Right lobe of liver (tissue), 6 donors: ENCODE results near the gene SLCO3A1. TPM values are rescaled to one million over a fixed set of nuclear protein-coding genes. Genes with fewer than 3 reads are reported as not detected.

ENCODE experiments used
- ATAC-seq, 4 donors: fragments of 200-7000 bp; cut with Tn5 transposase; one replicate each; pipeline ENCODE4 v1.9.1; 2020; ENCODE audit warnings: mild to moderate bottlenecking in 4 of 4, moderate library complexity in 4 of 4
- DNase-seq, 3 donors: peaks; one replicate each; pipeline ENCODE4 v3.0.0-alpha.2; 2020
- H3K27ac ChIP-seq, 3 donors: fragments of 200-600 bp; one replicate each; pipeline ENCODE4 v1.8.0; 2022
- H3K27me3 ChIP-seq, 2 donors: fragments of 200-600 bp; one replicate each; pipeline ENCODE4 v1.8.0; 2022
- H3K36me3 ChIP-seq, 4 donors: fragments of 200-600 bp; sonication (generic) in 1 of 4; one replicate each; pipeline versions ENCODE4 v1.5.1 to v1.8.0; 2017 to 2022; ENCODE audit warnings: control low read depth in 1 of 4
- H3K4me1 ChIP-seq, 4 donors: fragments of 200-600 bp; sonication (generic) in 1 of 4; one replicate each; pipeline versions ENCODE4 v1.5.1 to v1.8.0; 2017 to 2022; ENCODE audit warnings: control low read depth in 1 of 4
- H3K4me3 ChIP-seq, 3 donors: fragments of 200-600 bp; one replicate each; pipeline ENCODE4 v1.8.0; 2022
- H3K9me3 ChIP-seq, 4 donors: fragments of 200-600 bp; sonication (generic) in 1 of 4; one replicate each; pipeline versions ENCODE4 v1.5.1 to v1.8.0; 2017 to 2022; ENCODE audit warnings: control low read depth in 1 of 4
- POLR2A ChIP-seq: fragments of 450-650 bp; IDR thresholded peaks from one replicate; pipeline ENCODE4 v1.6.1; 2017; ENCODE audit warnings: antibody characterized with exemption, mild to moderate bottlenecking
- WGBS: methylation state at CpG from one replicate; pipeline ENCODE4 v1.1.6; 2018; ENCODE audit warnings: low coverage, low lambda C conversion rate; ENCODE audit not compliant: insufficient coverage; ENCODE audit errors: missing lambda C conversion rate; 5-methylcytosine and 5-hydroxymethylcytosine counted together
- intact Hi-C, 2 donors: fragments of 100-400 bp; cut with DNase I; formaldehyde crosslinking; loops; one replicate each; pipeline versions ENCODE4 v1.11.2 to v1.14.1; 2022
- total RNA-seq, 6 experiments: library from RNA; depleted of rRNA in 2 of 6; stranded (reverse); fragments of >200 nt in 2 of 6; fragmentation: NEBNext Ultra II Directional in 3 of 6; extraction: Animal tissue kit (Norgen Biotek cat#: 25700) in 3 of 6; gene quantifications; one replicate each; pipeline versions ENCODE4 v1.1.0 to v1.2.4, GENCODE V29; 2016 to 2023
- TF ChIP-seq, protein P1 (sequence below), 4 donors: fragments of 200-600 bp in 3 of 4; fragments of 450-650 bp in 1 of 4; IDR thresholded peaks; one replicate each; pipeline versions ENCODE4 v1.5.1 to v1.8.0; 2016 to 2022; ENCODE audit warnings: antibody characterized with exemption in 4 of 4, mild to moderate bottlenecking in 2 of 4
- donor health status: DM: no; HTN: yes; CAD: no.
- donor health status: DM: no; HTN: no; CAD: no.
- donor health status: DM: no; HTN: no; CAD: no.
- donor health status: DM: no; HTN: yes; CAD: no.
- donor health status: DM: no; HTN: yes; CAD: no.

The SLCO3A1 gene
- total RNA-seq, 6 experiments from 2014 or later = 2.4 to 7.7 (median 3.7) TPM

DNA sequence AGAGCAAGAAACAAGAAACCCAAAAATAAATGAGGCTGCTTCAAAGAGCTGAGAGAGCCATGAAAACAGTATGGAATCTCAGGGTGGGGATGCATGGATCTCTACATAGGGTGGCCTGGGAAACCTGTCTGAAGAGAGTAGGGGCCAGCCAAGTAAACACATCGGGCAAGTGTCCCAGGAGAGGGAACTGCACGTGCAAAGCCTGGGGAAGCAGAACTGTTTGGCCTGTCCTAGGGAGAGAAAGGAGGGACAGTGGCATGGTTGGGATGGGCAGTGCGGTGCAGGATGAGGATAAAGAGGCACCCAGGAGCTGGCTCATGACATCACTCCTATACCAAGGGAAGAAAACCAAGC is 271.1 kb downstream of the SLCO3A1 start:
- H3K4me3 ChIP-seq = no peak overlapping the region
- H3K27me3 ChIP-seq = no peaks in the 10 kb centered on the region
- TF ChIP-seq, protein P1, sequence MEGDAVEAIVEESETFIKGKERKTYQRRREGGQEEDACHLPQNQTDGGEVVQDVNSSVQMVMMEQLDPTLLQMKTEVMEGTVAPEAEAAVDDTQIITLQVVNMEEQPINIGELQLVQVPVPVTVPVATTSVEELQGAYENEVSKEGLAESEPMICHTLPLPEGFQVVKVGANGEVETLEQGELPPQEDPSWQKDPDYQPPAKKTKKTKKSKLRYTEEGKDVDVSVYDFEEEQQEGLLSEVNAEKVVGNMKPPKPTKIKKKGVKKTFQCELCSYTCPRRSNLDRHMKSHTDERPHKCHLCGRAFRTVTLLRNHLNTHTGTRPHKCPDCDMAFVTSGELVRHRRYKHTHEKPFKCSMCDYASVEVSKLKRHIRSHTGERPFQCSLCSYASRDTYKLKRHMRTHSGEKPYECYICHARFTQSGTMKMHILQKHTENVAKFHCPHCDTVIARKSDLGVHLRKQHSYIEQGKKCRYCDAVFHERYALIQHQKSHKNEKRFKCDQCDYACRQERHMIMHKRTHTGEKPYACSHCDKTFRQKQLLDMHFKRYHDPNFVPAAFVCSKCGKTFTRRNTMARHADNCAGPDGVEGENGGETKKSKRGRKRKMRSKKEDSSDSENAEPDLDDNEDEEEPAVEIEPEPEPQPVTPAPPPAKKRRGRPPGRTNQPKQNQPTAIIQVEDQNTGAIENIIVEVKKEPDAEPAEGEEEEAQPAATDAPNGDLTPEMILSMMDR (IDR thresholded peaks at IDR 0.05) = no peak
- TF ChIP-seq POLR2A = no peak
- H3K27ac ChIP-seq = no peak overlapping the region
- 88% methylated on average over 3 of the region's 3 CpGs for WGBS
- intact Hi-C loops = no loop called here
- no peak for DNase-seq
- H3K36me3 ChIP-seq = no peaks in the 10 kb centered on the region
- no peaks in the 10 kb centered on the region for H3K9me3 ChIP-seq
- ATAC-seq = no peak
- peaks cover 0 to 6% (median 0%) of the 10 kb centered on the region in 4 donors for H3K4me1 ChIP-seq

DNA sequence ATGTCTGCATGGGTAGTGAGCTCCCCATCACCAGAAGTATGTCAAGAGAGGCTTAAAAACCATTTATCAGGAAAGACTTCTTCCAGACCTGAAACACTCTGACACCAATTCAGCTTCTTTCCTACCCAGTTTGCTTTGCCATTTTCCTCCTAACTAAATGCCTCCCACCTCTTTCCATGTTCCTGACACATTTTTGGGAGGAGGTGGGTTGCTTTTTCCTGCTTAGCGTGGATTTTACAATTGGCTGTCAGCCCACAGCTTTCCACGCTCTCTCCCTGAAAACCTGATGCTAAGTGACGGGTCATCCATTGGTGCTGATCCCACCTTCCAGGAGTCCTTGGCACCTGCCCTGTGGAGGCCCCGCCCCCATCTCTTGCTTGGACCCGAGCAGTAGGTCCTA is 275.3 kb downstream of the SLCO3A1 start:
- intact Hi-C loops = no loop called here
- 75% methylated on average over 2 of the region's 5 CpGs for WGBS
- TF ChIP-seq, protein P1 (IDR thresholded peaks at IDR 0.05) = no peak
- TF ChIP-seq POLR2A = no peak
- Histone ChIP-seq H3K27me3 (no peaks in the 10 kb centered on the region), H3K4me3 (no peak overlapping the region), H3K9me3 (no peaks in the 10 kb centered on the region), H3K27ac (no peak overlapping the region), H3K36me3 (no peaks in the 10 kb centered on the region), H3K4me1 (no peaks in the 10 kb centered on the region)
- no peak for DNase-seq
- ATAC-seq = no peak

DNA sequence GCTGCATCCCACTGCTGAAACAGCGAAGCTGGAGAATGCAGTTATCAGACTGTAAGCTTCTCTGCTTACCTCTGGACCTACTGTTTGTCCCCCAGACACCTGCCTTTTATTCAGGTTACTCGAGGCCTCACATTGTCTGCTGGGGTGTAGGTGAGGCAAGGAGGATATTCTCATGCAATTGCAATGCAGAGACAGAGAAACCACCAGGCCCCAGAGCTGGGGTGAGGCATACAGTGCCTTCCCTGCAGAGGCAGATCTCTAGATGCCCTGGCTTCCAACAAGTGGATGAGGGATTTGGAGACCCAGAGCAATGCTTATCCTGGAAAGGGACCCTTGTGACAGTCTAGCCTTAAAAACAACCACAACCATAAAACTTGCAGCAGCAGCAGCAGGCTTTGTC is 276.7 kb downstream of the SLCO3A1 start:
- intact Hi-C loops = no loop called here
- TF ChIP-seq POLR2A = no peak
- TF ChIP-seq, protein P1 (IDR thresholded peaks at IDR 0.05) = no peak
- WGBS = 80% methylated on average over 2 of the region's 2 CpGs
- Histone ChIP-seq H3K27ac (no peak overlapping the region), H3K27me3 (no peaks in the 10 kb centered on the region), H3K4me1 (no peaks in the 10 kb centered on the region), H3K9me3 (no peaks in the 10 kb centered on the region), H3K36me3 (no peaks in the 10 kb centered on the region), H3K4me3 (no peak overlapping the region)
- DNase-seq (no peak), ATAC-seq (no peak)

DNA sequence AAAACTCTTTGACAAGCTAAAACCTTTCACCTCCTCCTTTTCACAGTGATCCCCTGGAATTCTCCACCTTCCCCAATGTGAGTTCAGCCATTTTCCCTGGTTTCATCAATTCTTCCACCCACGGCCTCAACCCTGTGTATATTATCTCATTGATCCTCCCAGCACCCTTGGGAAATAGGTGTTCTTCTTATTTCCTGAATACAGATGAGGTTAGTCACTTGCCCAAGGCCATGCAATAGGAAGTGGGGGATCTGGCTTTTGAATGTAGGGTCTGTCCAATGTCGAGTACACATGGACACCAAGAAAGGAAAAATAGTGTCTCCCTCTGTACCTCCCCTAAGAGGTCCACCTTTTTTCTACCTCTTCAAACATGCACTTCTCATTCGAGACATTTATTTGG is 277.4 kb downstream of the SLCO3A1 start:
- intact Hi-C loops = no loop called here
- WGBS = 91% methylated on average over 3 of the region's 3 CpGs
- no peak for DNase-seq
- TF ChIP-seq POLR2A = no peak
- TF ChIP-seq, protein P1 (IDR thresholded peaks at IDR 0.05) = no peak
- Histone ChIP-seq H3K27me3 (no peaks in the 10 kb centered on the region), H3K4me1 (no peaks in the 10 kb centered on the region), H3K27ac (no peak overlapping the region), H3K4me3 (no peak overlapping the region), H3K9me3 (no peaks in the 10 kb centered on the region), H3K36me3 (no peaks in the 10 kb centered on the region)
- ATAC-seq = no peak
